ENCODE measurements around the gene RASGRF2.

RASGRF2 gene

DNA sequence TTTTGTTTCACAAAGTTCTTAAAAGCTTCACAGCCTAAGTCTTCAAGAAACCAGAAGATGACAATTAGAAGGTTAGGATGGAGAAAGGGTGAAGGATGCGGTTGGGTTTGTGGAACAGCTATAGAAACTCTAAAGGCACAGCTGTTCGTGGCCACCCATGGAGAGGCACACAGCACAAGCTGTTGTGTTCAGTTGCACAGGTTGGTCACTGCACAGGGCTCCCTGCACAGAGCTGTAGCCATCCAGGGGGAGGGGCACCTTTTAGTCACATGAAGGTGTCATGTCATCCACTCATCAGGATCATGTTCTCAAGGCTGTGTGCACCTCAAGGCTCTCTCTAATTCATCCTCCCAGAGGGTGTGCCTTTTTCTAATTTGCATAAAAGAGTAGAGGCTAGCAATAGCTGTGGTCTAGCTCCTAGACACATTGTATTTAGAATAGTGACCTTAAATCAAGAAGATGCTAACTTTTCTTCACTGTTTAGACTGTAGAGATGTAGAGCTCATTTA is 5.0 kb upstream of the RASGRF2 start:
- no peak for DNase-seq

DNA sequence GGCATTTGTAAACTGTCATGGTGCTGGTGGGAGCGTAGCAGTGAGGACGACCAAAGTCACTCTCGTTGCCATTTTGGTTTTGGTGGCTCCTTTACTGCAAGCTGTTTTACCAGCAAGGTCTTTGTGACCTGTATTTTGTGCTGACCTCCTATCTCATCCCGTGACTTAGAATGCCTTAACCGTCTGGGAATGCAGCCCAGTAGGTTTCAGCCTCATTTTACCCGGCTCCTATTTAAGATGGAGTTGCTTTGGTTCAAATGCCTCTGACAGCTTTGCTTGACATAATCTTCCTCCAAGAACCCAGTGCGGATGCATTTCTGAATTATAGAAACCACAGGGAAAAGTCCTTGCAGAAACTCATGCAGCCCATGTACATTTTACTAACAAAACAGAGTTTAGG is 3.9 kb upstream of the RASGRF2 start:
- DNase-seq, result no peak

DNA sequence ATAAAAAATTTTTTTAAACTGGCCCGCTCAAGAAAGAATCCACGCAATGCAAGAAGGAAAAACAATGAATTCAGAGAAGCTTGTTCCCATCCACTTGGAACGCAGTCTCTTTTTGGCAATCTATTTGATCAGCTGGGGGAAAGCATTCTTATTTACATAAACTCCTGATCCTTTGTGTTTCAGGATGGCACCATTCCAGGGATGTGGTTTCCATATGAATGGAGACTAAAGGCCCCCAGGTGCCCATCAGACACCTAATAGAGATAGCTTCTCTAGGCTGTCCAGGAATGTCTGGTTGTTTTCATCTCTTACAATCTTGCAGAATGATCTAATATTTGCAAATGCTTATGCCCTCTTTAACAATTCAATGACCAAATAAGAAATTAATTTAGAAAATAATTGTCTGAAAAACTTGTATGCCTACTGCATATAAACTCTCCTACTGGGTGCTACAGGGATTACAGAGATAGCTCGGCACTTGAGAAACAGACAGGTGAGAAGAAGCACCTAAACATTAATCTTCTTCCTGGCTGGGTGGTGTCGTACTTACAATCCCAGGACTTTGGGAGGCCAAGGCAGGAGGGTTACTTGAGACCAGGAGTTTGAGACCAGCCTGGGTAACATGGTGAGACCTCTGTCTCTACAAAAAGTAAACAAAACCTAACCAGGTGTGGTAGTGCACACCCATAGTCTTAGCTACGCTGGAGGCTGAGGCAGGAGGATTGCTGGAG is 3.0 kb upstream of the RASGRF2 start:
- DNase-seq, result peak in 1 of 56 donors; percentile 10

DNA sequence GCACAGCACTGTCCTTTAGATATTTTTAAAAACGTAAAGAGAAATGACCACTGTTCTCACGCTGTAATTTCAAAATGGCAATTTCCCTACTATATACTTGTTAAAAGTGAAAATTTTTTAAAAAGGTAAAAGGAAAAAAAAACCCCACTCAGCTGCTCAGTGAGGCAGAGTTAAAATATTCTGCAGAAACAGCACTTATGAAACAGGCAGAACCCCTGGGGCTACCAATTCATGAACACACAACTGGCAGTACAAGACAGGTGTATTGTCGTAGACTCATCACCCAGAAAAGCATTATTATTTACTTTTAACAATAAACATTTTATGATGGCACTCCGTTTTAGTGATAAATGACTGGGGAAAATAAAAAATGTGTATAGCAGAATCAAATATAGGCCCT is 1.5 kb upstream of the RASGRF2 start:
- no peak for DNase-seq

DNA sequence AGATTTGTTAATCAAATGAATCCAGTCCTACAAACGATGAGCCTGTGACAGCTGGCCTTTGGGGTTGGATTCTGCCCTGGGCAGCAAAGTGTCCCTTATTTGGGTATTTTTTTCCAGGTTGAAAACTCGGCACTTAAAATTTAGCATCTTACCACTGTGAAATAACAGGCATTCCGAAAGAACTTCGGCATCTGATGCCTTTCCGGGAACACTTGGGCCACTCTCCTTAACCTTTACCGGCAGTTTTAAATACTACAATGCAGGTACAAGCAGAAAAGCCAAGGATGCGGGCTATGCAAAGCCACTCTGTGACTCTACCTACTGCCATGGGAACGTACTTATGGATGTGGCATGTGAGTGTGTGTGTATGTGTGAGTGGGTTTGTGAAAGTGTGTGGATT is 1.0 kb upstream of the RASGRF2 start:
- peak in 1 of 56 donors; percentile 11 for DNase-seq

DNA sequence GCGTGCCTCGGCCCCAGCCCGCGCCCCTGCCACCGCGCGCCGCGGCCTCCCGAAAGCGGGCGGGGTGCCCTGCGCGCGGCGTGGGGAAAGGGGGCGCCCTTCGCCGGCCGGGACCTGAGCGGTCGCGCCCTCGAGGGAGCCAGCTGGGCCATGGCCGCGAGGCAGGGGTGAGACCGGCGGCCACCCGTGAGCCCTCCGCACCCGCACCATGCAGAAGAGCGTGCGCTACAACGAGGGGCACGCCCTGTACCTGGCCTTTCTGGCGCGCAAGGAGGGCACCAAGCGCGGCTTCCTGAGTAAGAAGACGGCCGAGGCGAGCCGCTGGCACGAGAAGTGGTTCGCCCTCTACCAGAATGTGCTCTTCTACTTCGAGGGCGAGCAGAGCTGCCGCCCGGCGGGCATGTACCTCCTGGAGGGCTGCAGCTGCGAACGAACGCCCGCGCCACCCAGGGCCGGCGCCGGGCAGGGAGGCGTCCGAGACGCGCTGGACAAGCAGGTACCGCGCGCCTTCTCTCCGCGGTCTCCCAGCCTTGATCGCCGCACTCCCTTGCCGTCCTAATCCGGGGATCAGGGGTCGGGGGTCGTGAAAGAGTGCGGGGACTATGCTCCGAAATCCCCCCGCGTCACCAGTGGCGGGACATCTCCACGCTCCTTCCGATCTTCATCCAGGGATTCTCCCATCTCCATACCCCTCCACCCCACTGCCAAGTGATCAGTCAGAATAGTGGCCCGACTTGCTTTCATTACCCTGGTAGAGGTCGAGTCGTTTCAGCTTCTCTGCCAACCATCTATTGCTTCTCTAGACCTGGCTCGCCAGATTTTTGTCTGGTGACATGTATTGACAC is 590 bp downstream of the RASGRF2 start:
- peak in 35 of 56 donors; percentile 5 to 78 (median 42) for DNase-seq

DNA sequence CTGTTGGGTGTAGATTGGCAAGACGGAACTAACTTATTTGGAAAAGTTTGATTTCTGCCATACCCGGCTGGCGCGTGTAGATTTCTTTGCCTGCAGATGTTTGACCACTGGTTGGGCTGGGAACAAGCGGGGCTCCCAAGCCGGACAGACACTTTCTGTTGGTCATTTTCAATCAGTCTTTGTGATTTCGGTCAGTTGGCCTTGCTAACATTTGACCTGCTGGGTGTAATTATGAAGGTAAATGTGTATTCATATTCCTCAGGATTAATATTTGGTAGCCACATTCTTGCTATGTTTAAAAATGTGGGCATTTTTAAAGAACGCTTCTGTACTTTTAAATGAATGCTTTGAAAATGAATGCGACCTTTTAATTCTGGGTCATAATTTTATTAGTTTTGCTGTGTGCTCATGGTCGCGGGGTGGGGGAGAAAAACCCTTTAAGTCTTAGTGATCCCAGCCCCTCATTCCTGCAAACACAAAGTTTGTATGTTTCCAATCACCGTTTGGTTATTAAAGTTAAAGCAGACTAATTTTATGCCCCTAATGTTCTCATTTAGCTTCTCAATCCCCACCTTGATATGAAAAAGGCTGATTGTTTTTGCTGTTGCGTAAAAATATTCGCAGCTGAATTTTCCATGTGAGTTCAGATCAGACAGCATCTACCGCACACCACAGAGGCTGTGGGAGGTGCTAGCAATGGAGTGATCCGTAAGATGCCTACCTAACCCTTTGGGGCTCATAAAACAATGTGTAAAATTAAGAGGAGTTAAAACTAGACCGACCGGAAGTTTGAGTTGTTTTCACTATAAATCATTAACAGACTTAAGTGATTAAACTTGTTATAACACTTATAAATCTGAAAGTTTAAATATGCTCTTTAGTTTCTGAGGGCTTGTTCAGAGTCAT is 1.5 kb downstream of the RASGRF2 start:
- DNase-seq, result peak in 5 of 56 donors; percentile 10 to 35 (median 32)

DNA sequence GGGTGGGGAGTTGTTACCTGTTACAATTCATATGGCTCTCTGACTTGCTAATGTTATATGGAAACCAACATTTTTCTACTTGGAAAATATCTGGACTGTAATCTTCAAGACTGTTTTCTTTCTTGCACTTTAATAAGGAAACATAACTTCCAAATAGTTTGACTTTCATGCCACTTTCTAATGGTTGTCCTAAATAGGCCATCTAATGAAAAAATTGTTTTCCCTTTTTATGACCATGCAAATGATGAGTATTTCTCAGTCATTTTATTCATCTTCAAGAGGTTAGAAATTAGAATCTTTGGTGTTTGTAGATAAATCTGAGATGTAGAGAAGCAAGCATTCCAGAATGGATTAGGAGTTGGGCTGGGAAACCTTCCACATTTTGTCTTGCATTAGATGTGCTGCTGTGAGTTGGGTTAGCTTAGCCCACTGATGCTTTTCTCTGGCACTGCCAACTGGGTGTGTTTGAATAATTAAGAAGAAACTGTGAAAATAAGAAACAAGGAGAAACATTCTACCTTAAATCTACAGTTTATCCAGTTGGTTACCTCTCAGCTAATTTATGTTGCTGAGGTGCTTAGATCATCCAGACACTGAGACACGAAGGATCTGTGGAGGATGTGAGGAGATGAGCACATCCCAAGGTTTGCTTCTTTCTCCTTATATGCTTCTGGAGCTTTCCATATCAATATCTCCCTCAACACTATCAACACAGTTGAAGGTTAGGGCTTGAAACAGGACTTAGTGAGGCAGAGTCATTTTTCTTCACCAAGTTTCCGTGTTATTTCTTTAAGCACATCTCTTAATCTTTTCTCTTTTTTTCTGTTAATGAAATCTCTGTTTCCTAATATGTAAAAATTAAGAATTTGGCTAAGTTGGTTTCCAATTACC is 2.7 kb downstream of the RASGRF2 start:
- peak in 1 of 56 donors; percentile 16 for DNase-seq

DNA sequence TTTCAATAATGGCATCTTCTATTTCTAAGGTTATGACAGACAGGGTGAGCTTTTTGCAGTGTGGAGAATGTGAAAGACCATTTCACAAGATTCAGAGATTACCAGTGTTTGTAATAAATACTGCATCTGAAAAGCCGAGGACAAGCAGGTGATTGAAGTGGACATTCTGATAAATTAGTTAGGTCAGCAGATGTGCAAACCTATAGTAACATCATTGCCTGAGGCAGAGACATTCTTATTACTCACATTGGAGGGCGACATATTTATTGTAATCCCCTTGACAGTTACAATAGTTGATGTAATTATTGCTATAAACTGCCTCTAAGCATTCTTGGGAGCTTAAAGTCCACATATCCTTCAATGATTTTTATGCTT is 3.3 kb downstream of the RASGRF2 start:
- no peak for DNase-seq

DNA sequence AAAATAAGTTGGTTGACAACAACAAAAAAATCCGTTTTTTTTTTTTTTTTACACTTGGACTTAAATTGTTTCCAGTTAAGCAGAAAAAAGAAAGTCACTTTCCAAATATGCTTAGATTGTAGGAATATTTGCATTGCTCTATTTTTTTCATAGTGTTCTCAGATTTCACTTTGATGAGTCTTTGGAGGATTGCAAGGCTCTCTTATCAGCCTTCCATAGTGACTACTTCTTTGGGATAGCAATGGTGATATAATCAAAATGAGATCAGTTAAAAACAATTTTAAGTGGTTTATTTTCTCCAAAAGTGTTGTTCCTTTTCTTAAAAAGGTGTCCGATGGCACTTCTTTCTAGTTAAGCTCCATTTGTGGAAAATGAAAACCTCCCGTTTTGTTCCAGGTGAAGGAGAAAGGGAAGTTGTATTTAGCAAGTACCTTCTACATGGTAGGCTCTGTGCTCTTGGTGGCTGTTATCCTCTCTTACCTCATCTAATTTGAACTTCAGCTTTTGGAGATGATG is 3.9 kb downstream of the RASGRF2 start:
- no peak for DNase-seq

DNA sequence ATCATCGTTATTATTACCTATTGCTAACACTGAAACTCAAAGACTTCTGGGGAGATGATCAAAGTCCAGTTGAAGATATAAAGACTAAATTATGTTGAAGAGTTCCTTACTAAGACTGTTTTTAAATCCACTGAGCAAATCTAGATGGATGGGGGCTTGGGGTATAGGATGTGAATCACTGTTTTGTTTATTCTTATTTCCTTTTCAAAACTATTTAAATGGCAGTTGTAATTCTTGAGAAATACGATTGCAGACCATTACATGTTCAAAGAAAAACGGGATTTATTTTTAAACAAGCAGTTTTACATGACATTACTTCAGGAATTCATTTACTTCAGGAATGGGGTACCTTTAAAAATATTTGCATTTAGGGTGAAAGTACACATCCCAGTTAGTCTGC is 4.3 kb downstream of the RASGRF2 start:
- no peak for DNase-seq

DNA sequence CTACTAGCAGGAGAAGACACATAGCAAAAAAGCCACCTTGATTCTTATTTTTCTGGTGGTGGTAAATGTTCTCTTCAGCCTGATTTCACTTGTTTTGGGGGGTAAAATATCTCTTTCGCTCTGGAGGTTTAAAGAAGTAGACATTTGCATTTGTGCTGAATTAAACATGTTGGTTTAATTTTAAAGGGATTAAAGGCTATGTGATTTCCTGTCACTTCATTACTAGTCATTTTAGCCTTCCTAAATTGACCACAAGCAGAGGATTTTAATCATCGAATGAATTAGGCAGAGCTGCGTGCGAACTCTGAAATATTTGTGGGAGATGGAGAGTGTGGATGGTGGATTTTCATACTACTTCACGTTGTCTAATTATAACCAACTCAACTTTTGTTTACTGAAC is 4.8 kb downstream of the RASGRF2 start:
- DNase-seq, result no peak

DNA sequence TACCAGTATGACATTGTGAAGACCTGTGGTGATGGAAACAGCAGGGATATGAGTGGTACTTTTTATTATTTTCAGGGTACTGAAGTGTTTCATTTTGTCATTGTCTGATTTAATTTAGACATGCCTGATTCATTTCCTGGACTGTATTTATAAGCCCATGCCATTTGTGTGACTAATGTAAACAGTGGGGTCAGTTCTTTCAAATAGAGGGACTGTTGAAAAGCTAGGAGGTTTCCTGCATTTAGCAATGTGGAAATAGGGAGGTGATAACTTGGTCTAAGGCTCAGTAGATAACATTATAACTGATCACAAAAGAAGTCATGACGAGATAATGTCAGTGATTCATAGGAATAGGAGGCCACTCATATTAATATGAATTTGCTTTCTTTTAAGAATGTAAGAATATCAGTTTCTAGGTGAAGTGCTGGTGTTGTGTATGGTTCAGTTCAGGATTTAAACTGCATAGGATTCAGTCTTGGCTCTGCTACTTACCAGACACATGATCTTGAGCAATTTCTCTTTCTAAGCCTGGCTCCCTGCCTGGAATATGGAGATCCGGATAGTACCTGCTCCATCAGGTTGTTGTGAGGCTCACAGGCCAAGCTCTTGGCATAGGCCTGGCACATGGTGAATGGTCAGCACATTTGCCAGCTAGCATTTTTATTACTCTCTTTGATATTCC is 7.5 kb downstream of the RASGRF2 start:
- DNase-seq, result peak in 4 of 56 donors; percentile 2 to 28 (median 18)

DNA sequence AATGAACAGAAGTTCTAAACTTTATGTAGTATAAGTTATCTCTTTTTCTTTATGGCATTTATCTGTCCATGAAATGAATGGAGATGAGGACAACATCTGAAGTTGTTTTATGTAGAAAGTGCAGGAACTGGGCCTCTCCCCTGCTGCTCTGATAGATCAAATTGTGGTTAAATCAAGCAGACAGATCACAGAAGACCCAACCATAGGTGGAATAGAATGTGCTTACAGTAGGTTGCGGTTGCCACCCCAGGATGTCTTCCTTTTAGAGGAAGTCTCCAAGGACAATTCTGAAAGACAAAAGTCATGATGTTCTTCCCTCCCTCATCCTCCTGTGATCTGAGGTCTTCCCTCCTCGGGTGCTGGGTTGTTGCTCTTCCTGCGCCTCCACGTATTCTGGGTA is 12.9 kb downstream of the RASGRF2 start:
- no peak for DNase-seq

DNA sequence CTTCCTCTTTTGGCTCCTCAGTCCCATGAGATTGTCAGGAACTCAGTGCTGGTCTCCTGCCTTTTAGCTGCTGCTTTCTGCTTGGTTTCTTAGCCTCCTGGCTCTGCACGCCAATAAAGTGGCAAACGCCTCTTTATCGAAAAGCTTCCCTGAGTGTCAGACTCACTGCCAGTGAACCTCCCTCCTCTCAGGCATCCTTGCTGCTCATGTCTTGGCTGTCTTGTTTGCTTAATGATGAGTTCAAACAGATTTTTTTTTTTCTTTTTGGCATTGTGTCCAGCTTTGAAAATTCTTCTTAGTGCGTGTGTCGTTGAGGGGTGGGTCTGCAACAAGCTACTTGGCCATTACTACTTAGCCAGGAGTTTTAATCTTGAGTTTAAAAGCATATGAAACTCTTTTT is 14.9 kb downstream of the RASGRF2 start:
- no peak for DNase-seq

DNA sequence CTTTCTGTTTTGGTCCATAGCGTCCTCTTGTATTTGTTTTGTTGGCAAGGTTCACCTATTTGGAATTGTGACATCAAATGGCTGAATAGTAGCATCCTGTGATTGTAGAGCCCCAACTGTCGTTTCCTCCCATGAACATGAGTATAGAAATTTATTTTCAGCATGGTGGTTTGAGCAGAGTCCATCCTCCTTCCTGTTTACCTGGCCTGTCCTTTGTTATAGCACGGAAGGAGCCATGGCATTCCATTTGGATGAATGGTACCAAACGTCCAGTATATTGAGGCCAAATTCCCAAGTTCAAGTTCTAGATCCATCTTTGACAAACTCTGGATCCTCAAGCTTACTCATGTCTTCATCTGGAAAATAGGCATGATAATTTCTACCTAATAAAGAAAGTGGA is 16.8 kb downstream of the RASGRF2 start:
- no peak for DNase-seq

DNA sequence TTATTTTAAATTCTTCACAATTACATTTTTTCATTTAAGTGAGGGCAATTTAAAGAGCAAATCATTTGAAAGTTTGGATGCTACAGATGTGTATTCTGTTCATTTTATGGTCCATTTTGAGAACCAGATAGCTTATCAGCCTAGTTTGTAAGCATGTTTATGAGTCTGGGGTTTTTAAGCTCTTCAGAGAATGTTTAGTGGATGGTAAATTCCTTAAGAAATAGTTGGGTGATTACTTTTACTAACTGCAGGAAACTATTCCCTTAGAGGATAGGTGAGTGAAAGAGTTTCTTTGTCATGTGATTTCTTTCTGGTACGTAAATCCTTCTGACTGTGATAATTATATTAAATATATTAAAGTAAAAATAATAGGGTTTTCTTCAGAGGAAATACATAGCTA is 17.6 kb downstream of the RASGRF2 start:
- no peak for DNase-seq

DNA sequence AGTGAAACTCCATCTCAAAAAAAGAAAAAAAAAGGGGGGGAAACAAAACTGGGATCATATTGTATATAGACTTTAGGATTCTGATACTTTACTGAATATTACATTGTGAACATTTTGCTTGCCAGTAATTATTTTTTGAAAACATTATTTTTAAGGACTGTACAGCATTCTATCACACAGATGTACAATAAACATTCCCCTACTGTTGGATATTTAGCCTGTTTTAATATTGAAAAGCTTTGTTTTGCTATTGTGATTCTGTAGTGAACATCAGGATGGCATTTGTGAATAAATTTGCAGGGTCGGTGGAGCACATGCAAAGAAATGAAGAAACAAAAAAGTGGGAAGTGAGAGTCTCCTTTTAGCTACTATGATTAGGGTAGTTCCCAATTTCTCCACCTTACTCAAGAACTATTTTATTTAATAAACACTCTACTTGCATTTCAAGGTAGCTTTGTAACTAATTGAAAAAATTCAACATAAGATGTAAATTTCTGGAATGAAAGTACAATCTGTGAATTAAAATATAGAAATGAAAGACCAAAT is 18.7 kb downstream of the RASGRF2 start:
- DNase-seq, result no peak

DNA sequence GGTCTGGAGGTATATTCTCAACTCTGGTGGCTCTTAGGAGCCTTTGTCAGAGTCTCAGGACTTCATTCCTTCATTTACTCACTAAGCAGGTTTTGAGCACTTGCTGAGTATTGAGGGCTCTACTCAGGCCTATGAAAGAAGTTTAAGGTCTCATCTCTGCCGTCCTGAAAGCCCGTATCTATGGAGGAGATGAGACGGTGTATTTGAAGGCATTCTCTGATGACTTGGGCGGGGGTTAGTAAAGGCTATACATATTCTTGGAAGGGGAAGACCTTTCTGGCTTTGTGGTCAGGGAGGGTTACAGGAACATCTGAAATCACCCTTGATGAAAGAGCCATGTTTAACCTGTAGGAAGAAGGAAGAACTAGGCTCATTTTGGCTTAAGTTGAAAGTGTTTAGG is 21.9 kb downstream of the RASGRF2 start:
- DNase-seq, result no peak

Measured in amygdala (tissue), 56 donors.